ENCODE results near the gene PCDHGB3. TPM values are rescaled to one million over a fixed set of nuclear protein-coding genes. Genes with fewer than 3 reads are reported as not detected.
"Not testable (repeated sequence)": the region's sequence is repeated elsewhere in the genome, so short reads cannot be mapped to it uniquely, and the experiment has no call there.

Gene PCDHGB3
- 0.88 and 1.3 TPM in 2 replicates for total RNA-seq

DNA sequence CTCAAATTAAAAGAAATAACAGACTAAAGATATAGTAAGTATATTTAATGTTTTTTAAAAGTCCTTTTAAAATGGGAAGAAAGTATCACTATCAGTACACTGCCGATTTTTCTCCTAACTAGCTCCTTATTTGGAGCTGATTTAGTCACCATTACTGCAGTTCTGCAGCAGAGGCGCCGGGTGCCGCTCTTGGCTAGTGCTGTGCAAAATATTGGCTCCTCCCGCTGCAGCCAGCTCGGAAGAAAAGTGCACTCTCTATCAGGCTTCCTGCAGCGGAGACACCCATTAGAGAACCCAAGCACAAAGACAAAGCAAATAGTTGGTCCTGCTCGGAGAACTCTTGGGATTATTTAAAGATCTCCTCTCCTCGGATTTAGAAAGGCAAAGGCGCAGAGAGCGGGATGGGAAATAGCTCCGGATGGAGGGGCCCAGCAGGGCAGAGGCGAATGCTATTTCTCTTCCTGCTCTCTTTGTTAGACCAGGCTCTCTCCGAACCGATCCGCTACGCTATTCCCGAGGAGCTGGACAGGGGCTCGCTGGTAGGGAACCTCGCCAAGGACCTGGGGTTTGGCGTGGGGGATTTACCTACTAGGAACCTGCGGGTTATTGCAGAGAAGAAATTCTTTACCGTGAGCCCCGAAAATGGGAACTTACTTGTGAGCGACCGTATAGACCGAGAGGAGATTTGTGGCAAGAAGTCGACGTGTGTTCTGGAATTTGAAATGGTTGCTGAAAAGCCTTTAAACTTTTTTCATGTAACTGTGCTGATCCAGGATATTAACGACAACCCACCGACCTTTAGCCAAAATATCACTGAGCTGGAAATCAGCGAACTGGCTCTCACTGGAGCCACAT, at the start of gene PCDHGB3:
TSS of gene PCDHGB3 (plus strand) at position 249 of the 855 bp plus-strand sequence. CDS start at position 402, 153 bp downstream.
- intact Hi-C loops (cut with micrococcal nuclease) = loop anchor here (5.0 to 10.0 kb wide), 5 partner anchors 43 to 545 kb away; partner anchors contain the start of genes PCDHA11, PCDHA5, PCDHA6 and PCDHB10

DNA sequence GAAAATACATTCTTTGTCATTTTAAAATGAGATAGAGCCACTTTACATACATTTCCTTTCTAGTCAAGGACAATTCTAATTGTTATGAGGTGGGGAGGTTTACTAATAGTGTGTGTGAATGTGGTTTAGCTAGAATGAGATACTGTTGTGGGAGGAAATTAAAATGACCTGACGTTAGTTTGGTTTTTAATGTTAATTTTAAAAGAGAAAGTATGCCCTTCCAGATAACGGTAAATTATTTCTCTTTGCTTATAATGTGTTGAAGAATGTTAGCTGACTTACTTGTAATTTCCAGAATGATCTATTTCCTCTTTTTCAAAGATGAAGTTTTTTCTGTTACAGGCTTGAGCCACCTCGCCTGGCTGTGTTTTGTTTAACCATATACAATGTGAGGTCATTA, 47.8 kb upstream of the PCDHGB3 start:
- intact Hi-C loops (cut with micrococcal nuclease) = loop anchor here (5.0 to 10.0 kb wide), 3 partner anchors 675 to 1207 kb away; partner anchors contain the start of genes APBB3, IK, NDUFA2 and PURA

DNA sequence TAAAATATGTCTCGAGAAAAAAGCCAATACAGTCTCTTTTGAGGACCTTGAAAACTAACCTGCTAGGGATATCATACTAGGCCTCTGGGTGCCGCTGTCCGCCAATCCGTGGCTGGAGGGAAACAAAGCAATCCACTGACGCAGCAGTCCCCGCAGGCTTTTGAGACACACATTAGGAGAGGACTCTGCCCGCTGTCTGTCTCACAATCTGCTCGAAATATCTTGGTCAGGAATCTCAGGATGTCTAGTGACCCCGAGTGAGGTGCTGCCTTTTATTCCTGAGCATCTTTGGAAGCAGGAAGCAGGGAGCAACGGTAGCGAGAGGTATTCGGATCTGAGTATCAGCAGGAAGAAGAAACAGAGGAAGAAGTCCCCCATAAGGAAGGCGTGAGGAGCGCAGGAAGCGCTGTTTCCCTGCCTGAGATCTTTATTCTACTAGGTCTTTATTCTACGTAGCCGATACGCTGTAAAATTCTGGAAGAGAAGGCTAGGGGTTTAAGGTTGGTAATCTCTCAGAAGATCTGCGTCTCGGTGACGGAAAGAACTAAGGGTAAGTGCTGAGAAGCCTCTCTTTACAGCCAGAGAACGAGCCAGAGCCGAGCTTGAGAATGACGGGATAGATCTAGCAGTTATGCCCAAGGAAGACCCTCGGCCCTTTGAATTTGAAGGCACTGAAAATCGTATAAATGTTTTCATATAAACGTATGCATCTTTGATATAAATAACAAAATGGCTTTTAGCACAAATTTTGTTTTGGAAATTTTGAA, 43.8 kb upstream of the PCDHGB3 start:
- intact Hi-C loops (cut with micrococcal nuclease) = loop anchor here (1.0 to 10.0 kb wide), 6 partner anchors 46 to 1211 kb away; partner anchors contain the start of genes APBB3, PCDHGA6, PCDHGB3 and PURA

DNA sequence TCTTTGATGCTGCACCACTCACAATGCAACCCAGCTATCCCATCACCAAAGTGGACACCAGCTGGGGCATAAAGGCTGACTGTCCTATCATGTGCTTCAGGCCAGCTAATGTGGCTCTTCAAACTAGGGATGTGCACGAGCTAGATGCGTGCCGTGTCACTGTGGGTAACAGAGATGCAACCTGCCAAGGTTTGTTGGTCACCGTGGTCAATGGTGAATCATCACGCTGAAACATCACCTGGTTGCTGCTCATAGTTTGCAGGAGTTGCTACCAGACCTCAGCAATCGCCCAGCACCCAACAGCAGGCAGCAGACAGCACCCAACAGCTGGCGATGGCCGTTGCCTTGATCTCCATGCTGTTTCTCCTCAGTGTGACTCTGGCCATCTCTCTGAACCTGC, 41.8 kb upstream of the PCDHGB3 start:
- intact Hi-C loops (cut with micrococcal nuclease) = loop anchor here (1.0 to 10.0 kb wide), 4 partner anchors 44 to 1213 kb away; partner anchors contain the start of genes APBB3, PCDHGA6, PCDHGB3 and PURA

DNA sequence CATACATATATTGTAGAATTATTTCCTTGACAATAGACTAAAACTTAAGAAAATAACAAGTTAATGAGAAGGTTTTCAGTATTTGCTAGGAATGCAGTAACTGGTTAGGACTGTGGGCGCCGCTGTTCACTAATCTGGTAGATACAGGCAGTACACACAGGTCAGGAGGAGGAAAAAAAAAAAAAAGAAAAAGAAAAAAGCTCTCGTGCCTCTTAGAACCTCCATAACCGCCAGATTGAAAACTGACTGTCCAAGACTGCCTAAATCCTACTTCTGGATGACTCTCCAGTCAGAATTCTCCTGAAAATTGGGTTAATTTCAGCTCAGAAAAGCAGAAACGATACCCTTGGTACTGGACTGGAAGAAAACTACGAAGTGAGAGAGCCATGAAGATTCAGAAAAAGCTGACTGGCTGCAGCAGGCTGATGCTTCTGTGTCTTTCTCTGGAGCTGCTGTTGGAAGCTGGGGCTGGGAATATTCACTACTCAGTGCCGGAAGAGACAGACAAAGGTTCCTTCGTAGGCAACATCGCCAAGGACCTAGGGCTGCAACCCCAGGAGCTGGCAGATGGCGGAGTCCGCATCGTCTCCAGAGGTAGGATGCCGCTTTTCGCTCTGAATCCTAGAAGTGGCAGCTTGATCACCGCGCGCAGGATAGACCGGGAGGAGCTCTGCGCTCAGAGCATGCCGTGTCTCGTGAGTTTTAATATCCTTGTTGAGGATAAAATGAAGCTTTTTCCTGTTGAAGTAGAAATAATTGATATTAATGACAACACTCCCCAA, 39.6 kb upstream of the PCDHGB3 start, which contains the start of gene PCDHGA1:
TSS of gene PCDHGA1 (plus strand) at position 216 of the 782 bp plus-strand sequence.
- intact Hi-C loops (cut with micrococcal nuclease) = no loop called here

DNA sequence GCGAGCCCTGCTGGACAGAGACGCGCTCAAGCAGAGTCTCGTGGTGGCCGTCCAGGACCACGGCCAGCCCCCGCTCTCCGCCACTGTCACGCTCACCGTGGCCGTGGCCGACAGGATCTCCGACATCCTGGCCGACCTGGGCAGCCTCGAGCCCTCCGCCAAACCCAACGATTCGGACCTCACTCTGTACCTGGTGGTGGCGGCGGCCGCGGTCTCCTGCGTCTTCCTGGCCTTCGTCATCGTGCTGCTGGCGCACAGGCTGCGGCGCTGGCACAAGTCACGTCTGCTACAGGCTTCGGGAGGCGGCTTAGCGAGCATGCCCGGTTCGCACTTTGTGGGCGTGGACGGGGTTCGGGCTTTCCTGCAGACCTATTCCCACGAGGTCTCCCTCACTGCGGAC, 37.5 kb upstream of the PCDHGB3 start:
- intact Hi-C loops (cut with micrococcal nuclease) = not testable (repeated sequence)

DNA sequence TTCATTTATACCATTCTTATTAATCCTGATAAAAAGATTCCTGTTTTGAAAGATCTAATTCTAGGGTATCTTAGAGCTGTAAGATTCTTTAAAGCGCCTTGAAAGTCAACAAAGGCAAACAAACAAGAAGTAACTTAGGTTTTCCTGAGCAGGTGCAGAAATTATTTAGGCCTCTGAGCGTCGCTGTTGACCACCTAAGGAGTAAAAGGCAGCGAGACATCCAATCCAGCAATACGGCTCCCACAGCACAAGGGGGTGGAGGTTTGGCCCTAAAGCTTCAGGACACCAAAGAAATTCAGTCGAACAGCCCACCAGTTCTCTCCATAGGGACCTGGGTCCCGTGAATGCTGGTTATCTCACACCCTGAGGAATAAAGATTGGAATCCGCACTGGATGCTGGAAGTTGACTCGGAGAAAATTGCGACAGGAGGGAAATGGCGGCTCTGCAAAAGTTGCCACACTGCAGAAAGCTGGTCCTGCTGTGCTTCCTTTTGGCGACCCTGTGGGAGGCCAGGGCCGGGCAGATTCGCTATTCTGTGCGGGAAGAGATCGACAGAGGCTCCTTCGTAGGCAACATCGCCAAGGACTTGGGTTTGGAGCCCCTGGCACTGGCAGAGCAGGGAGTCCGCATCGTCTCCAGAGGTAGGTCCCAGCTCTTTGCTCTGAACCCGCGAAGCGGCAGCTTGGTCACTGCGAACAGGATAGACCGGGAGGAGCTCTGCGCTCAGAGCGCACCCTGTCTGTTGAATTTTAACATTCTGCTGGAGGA, 31.3 kb upstream of the PCDHGB3 start, which contains the start of gene PCDHGA2:
TSS of gene PCDHGA2 (plus strand) at position 223 of the 769 bp plus-strand sequence.
- intact Hi-C loops (cut with micrococcal nuclease) = no loop called here

DNA sequence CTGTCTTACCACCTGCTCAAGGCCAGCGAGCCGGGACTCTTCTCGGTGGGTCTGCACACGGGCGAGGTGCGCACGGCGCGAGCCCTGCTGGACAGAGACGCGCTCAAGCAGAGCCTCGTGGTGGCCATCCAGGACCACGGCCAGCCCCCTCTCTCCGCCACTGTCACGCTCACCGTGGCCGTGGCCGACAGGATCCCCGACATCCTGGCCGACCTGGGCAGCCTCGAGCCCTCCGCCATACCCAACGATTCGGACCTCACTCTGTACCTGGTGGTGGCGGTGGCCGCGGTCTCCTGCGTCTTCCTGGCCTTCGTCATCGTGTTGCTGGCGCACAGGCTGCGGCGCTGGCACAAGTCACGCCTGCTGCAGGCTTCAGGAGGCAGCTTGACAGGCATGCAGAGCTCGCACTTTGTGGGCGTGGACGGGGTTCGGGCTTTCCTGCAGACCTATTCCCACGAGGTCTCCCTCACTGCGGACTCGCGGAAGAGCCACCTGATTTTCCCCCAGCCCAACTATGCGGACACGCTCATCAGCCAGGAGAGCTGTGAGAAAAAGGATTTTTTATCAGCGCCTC, 29.2 kb upstream of the PCDHGB3 start:
- intact Hi-C loops (cut with micrococcal nuclease) = loop anchor here (5.0 kb wide), 2 partner anchors 171 to 216 kb away; no protein-coding TSS in a partner anchor

DNA sequence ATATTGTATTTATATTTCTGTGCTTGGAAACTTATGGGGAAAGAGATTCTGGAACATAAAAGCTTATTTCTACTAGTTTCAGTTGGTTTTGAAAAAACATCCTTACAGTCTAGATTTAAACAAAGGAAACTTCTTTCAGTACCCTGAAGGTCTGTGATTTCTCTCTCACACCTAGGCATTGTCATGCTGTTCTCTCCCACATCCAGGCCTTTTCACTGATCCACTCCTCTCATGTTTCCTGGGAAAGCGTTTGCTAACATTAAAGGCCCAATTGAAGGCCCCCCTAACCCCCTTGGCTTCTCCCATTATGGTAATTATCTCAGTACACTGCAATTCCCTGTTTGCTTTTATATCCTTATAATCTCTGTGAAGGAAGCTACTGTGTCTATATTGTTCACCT, 27.3 kb upstream of the PCDHGB3 start:
- intact Hi-C loops (cut with micrococcal nuclease) = loop anchor here (5.0 kb wide), 2 partner anchors 170 to 215 kb away; no protein-coding TSS in a partner anchor

DNA sequence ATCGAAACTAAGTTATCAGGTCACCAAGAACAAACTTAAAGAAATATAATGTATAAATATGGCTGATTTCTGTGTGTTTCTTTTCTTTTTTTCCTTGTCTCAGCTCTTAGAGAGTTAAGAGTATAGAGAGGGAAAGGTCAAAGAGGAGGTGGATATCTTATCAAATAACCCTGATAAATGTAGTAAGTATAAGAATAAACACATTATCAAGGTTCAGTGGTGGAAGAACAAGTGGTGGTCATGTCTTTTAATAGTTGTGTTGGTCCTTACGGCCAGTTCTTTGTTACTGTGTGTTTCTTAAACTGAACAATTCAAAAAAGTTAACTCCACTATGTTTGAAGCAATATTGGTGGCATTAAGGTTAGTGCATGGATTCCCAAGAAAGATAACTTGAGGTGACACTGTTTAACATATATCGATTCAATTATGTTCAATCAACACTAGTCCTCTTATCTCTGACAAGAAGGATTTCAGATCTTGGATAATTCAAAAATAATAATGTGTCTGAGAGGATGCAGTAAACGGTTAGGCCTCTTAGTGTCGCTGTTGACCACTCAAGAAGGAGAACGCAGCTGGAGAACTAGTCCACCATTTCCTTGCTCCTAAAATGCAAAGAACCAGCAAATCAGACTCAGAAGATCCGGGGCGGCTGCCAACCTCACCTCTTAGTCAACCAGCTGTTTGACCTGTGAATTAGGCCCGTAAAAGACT, 26.6 kb upstream of the PCDHGB3 start, which contains the start of gene PCDHGA3:
TSS of gene PCDHGA3 (plus strand) at position 588 of the 711 bp plus-strand sequence. CDS start 205 bp downstream, outside the sequence.
- intact Hi-C loops (cut with micrococcal nuclease) = loop anchor here (5.0 kb wide), 2 partner anchors 169 to 214 kb away; no protein-coding TSS in a partner anchor

DNA sequence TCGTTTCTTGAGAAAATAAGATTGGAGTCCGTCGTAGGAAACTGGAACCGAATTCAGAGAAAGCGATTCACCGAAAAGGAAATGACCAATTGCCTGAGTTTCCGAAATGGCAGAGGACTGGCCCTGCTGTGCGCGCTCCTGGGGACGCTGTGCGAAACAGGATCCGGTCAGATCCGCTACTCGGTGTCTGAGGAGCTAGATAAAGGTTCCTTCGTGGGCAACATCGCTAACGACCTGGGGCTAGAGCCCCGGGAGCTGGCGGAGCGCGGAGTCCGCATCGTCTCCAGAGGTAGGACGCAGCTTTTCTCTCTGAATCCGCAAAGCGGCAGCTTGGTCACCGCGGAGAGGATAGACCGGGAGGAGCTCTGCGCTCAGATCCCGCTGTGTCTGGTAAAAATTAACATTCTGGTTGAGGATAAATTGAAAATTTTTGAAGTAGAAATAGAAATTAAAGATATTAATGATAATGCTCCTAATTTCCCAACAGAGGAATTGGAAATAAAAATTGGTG, 26.0 kb upstream of the PCDHGB3 start:
- intact Hi-C loops (cut with micrococcal nuclease) = loop anchor here (5.0 kb wide), 2 partner anchors 168 to 213 kb away; no protein-coding TSS in a partner anchor

DNA sequence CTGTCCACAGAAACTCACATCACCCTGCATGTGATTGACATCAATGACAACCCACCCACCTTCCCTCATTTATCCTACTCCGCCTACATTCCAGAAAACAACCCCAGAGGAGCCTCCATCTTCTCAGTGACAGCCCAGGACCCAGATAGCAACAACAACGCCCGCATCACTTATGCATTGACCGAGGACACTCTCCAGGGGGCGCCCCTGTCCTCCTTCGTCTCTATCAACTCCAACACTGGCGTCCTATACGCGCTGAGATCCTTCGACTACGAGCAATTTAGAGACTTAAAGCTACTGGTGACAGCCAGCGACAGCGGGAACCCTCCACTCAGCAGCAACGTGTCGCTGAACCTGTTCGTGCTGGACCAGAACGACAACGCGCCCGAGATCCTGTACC, 24.7 kb upstream of the PCDHGB3 start:
- intact Hi-C loops (cut with micrococcal nuclease) = no loop called here

DNA sequence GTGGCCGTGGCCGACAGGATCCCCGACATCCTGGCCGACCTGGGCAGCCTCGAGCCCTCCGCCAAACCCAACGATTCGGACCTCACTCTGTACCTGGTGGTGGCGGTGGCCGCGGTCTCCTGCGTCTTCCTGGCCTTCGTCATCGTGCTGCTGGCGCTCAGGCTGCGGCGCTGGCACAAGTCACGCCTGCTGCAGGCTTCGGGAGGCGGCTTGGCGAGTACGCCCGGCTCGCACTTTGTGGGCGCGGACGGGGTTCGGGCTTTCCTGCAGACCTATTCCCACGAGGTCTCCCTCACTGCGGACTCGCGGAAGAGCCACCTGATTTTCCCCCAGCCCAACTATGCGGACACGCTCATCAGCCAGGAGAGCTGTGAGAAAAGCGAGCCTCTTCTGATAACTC, 24.0 kb upstream of the PCDHGB3 start:
- intact Hi-C loops (cut with micrococcal nuclease) = not testable (repeated sequence)

DNA sequence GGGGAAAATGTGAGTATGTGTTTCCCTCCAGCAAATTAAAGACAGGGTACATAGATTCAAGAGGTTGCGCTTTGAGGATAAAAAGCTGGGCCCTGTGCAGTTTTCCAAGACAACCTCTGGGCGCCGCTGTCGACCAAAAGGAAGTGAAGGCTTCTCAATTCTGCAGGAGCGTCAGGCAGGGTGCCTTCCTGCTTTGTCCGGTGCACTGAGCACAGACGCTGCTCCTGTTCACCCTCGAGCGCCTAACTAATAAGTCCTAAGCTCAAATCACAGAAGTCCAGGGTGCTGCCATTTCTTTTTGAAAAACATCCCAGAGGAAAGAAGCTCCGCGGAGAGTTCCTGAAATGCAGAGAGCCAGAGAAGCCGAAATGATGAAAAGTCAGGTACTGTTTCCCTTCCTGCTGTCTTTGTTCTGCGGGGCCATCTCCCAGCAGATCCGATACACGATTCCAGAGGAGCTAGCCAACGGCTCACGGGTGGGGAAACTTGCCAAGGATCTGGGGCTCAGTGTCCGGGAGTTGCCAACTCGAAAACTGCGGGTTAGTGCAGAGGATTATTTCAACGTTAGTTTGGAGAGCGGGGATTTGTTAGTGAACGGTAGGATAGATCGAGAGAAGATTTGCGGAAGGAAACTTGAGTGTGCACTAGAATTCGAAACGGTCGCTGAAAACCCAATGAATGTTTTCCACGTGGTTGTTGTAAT, 20.0 kb upstream of the PCDHGB3 start, which contains the start of gene PCDHGB1:
TSS of gene PCDHGB1 (plus strand) at position 183 of the 703 bp plus-strand sequence. CDS start at position 345, 162 bp downstream.
- intact Hi-C loops (cut with micrococcal nuclease) = no loop called here

DNA sequence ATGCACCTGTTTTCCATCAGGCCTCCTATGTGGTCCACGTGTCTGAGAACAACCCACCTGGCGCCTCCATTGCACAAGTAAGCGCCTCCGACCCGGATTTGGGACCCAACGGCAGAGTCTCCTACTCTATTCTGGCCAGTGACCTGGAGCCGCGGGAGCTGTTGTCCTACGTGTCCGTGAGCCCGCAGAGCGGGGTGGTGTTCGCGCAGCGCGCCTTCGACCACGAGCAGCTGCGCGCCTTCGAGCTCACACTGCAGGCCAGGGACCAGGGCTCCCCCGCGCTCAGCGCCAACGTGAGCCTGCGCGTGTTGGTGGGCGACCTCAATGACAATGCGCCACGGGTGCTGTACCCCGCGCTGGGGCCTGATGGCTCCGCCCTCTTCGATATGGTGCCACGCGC, 18.5 kb upstream of the PCDHGB3 start:
- intact Hi-C loops (cut with micrococcal nuclease) = no loop called here

DNA sequence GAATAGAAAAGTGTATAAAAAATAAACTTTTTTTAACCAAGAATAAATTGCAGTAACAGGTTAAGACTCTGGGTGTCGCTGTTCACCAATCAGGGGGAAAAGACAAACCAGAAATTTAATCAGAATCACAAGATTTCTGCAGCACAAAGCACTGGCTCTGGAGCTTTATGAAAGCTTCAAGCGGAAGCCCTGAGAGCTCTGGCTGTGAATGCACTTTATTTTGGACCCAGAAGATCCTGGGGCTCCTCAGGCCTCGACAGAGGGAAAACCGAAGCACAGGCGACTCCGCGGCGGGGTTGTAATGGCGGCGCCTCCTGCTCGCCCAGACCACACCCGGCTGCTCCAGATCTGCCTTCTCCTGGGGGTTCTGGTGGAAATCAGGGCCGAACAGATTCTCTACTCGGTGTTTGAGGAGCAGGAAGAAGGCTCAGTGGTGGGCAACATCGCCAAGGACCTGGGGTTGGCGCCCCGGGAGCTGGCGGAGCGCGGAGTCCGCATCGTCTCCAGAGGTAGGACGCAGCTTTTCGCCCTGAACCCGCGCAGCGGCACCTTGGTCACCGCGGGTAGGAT, 15.1 kb upstream of the PCDHGB3 start, which contains the start of gene PCDHGA4:
TSS of gene PCDHGA4 (plus strand) at position 122 of the 570 bp plus-strand sequence. CDS start at position 209, 87 bp downstream.
- intact Hi-C loops (cut with micrococcal nuclease) = loop anchor here (1.0 to 5.0 kb wide), 2 partner anchors 35 to 67 kb away; partner anchors contain the start of genes PCDHGA11 and TAF7

DNA sequence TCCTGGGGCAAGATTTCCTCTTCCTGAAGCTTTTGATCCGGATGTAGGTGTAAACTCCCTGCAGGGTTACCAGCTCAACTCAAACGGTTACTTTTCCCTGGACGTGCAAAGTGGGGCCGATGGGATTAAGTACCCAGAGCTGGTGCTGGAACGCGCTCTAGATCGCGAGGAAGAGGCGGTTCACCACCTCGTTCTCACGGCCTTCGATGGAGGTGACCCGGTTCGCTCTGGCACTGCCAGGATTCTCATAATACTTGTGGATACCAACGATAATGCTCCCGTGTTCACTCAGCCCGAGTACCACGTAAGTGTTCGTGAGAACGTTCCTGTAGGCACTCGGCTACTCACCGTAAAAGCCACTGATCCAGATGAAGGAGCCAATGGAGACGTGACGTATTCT, 14.4 kb upstream of the PCDHGB3 start:
- intact Hi-C loops (cut with micrococcal nuclease) = loop anchor here (5.0 kb wide), 1 partner anchor 67 kb away; the partner anchor contains the start of gene PCDHGA11

Data from T-helper 1 cell treated with Interleukin-12 subunit alpha and Interleukin-12 subunit beta and Interleukin-4 antibody, amounts not matched to agents 30 ng/mL and 1 ng/mL, for 36 hours (primary cell).